HCT116 (cell line): ENCODE measurements around the gene PALB2. TPM values are rescaled to one million over a fixed set of nuclear protein-coding genes. Genes with fewer than 3 reads are reported as not detected.

ENCODE experiments used
- ATAC-seq: fragments of 200-7000 bp; cut with Tn5 transposase; 2 replicates; pipeline ENCODE4 v1.9.1; 2020; ENCODE audit warnings: mild to moderate bottlenecking, moderate library complexity
- BruUV-seq: library from RNA; stranded (reverse); fragments of 400-500 nt; replicated peaks from 2 replicates; lab custom pipeline; 2021; lab: Mats Ljungman, UMichigan
- CTCF ChIA-PET: fragments of 300-600 bp; sonication (Branson Sonifier 250); formaldehyde crosslinking; loops from one replicate; lab custom pipeline; 2021; ENCODE audit warnings: antibody characterized with exemption; lab: Charles Lee
- POLR2A ChIA-PET: fragments of 300-600, 350-600 bp; sonication (Branson Sonifier 250); formaldehyde crosslinking; loops from one replicate; lab custom pipeline; 2021; ENCODE audit warnings: antibody characterized with exemption; lab: Charles Lee
- RAD21 ChIA-PET, 2 experiments: fragments of 300-600 bp; sonication (Branson Sonifier 250); formaldehyde crosslinking; loops; one replicate each; lab custom pipeline; 2023; ENCODE audit warnings: low total read pairs in 2 of 2; ENCODE audit not compliant: uncharacterized antibody in 2 of 2, unreplicated experiment in 2 of 2, low non-redundant PET in 1 of 2; lab: Charles Lee
- DNase-seq: peaks from one replicate; pipeline ENCODE4 v3.0.0-alpha.2; 2010; ENCODE audit warnings: low read depth, low spot score
- H2AFZ ChIP-seq: fragments of 200-600 bp; shearing (Covaris generic), sonication (generic); 2 replicates; pipeline ENCODE4 v1.6.1; 2017; ENCODE audit warnings: low read depth, mixed run types, mixed read lengths, antibody characterized with exemption, low read length; ENCODE audit not compliant: poor library complexity, severe bottlenecking
- H3K27ac ChIP-seq: 2 replicates; pipeline ENCODE4 v1.5.1; 2012; ENCODE audit warnings: low read depth, low read length
- H3K27me3 ChIP-seq: fragments of 200-600 bp; sonication (generic); 2 replicates; pipeline ENCODE4 v1.6.1; 2016; ENCODE audit warnings: mixed run types, low read length, mixed read lengths; ENCODE audit not compliant: insufficient read depth
- H3K36me3 ChIP-seq, 2 experiments: fragments of 200-500 bp in 1 of 2; fragments of 200-600 bp in 1 of 2; sonication (Bioruptor generic) in 1 of 2; sonication (generic) in 1 of 2; 2 replicates each; pipeline versions ENCODE4 v1.5.1 to v1.6.1; 2014 to 2016; ENCODE audit warnings: low read length in 2 of 2, inconsistent platforms in 1 of 2, mixed read lengths in 1 of 2, mixed run types in 1 of 2; ENCODE audit not compliant: insufficient read depth in 2 of 2, control insufficient read depth in 1 of 2
- H3K4me1 ChIP-seq, 2 experiments: fragments of 200-600 bp in 1 of 2; sonication (generic) in 1 of 2; 2 replicates each; pipeline versions ENCODE4 v1.5.1 to v1.6.1; 2012 to 2017; ENCODE audit warnings: low read length in 2 of 2, inconsistent platforms in 1 of 2, mild to moderate bottlenecking in 1 of 2, mixed read lengths in 1 of 2, mixed run types in 1 of 2, moderate library complexity in 1 of 2; ENCODE audit not compliant: insufficient read depth in 2 of 2, control insufficient read depth in 1 of 2
- H3K4me2 ChIP-seq: fragments of 200-600 bp; sonication (generic); 2 replicates; pipeline ENCODE4 v1.6.1; 2017; ENCODE audit warnings: mixed run types, low read length, mixed read lengths
- H3K4me3 ChIP-seq, 2 experiments: fragments of 200-600 bp in 1 of 2; sonication (generic) in 1 of 2; replicated peaks in 1 of 2; 2 replicates each; pipeline ENCODE4 v1.5.1; 2011 to 2016; ENCODE audit warnings: low read length in 2 of 2, control low read depth in 1 of 2, low read depth in 1 of 2, mild to moderate bottlenecking in 1 of 2, mixed read lengths in 1 of 2, mixed run types in 1 of 2
- H3K79me2 ChIP-seq: fragments of 200-600 bp; sonication (generic); 2 replicates; pipeline ENCODE4 v1.6.1; 2017; ENCODE audit warnings: mild to moderate bottlenecking, mixed run types, low read length, moderate library complexity, mixed read lengths; ENCODE audit not compliant: insufficient read depth
- H3K9ac ChIP-seq: fragments of 200-600 bp; sonication (generic); 2 replicates; pipeline ENCODE4 v1.6.1; 2016; ENCODE audit warnings: low read length, mixed read lengths
- H3K9me2 ChIP-seq: fragments of 200-600 bp; sonication (generic), shearing (Covaris generic); 2 replicates; pipeline ENCODE4 v1.6.1; 2017; ENCODE audit warnings: mixed run types, mild to moderate bottlenecking, moderate library complexity; ENCODE audit not compliant: insufficient read depth
- H3K9me3 ChIP-seq, 2 experiments: fragments of 200-500 bp in 1 of 2; fragments of 200-600 bp in 1 of 2; sonication (Bioruptor generic) in 1 of 2; sonication (generic) in 1 of 2; 2 replicates each; pipeline ENCODE4 v1.6.1; 2014 to 2017; ENCODE audit warnings: low read length in 2 of 2, mixed read lengths in 2 of 2, inconsistent platforms in 1 of 2, low read depth in 1 of 2, mild to moderate bottlenecking in 1 of 2, mixed run types in 1 of 2, moderate library complexity in 1 of 2; ENCODE audit not compliant: control insufficient read depth in 1 of 2, insufficient read depth in 1 of 2
- H4K20me1 ChIP-seq: fragments of 200-600 bp; sonication (generic), shearing (Covaris generic); 2 replicates; pipeline ENCODE4 v1.6.1; 2017; ENCODE audit warnings: mixed run types, mild to moderate bottlenecking, moderate library complexity; ENCODE audit not compliant: insufficient read depth
- CEBPB ChIP-seq: IDR thresholded peaks from 2 replicates; pipeline ENCODE4 v1.6.1; 2012; ENCODE audit warnings: low read depth
- CTCF ChIP-seq, 3 experiments: fragments of 200-600 bp in 1 of 3; sonication (generic) in 1 of 3; IDR thresholded peaks in 2 of 3; conservative IDR thresholded peaks in 1 of 3; 2 replicates each; pipeline ENCODE4 v1.5.1; 2012 to 2017; ENCODE audit warnings: low read depth in 2 of 3, low read length in 2 of 3, antibody characterized with exemption in 1 of 3, borderline replicate concordance in 1 of 3, control low read depth in 1 of 3, mild to moderate bottlenecking in 1 of 3, mixed read lengths in 1 of 3, mixed run types in 1 of 3, moderate library complexity in 1 of 3; ENCODE audit not compliant: insufficient read depth in 1 of 3
- ELF1 ChIP-seq: IDR thresholded peaks from 2 replicates; pipeline ENCODE4 v1.6.1; 2012; ENCODE audit warnings: low read depth, borderline replicate concordance
- EZH2phosphoT487 ChIP-seq: fragments of 200-600 bp; IDR thresholded peaks from 2 replicates; pipeline ENCODE4 v1.6.1; 2018; ENCODE audit warnings: antibody characterized with exemption, borderline replicate concordance
- MAX ChIP-seq: IDR thresholded peaks from 2 replicates; pipeline ENCODE4 v1.6.1; 2012
- POLR2A ChIP-seq: IDR thresholded peaks from 2 replicates; pipeline ENCODE4 v1.7.0; 2011; ENCODE audit warnings: borderline replicate concordance; ENCODE audit not compliant: insufficient read depth, insufficient read length; ENCODE audit errors: extremely low read depth
- SIN3A ChIP-seq: IDR thresholded peaks from 2 replicates; pipeline ENCODE4 v1.6.1; 2012; ENCODE audit warnings: low read depth
- SP1 ChIP-seq: IDR thresholded peaks from 2 replicates; pipeline ENCODE4 v1.6.1; 2012; ENCODE audit warnings: low read depth
- SRF ChIP-seq: IDR thresholded peaks from 2 replicates; pipeline ENCODE4 v1.6.1; 2012; ENCODE audit warnings: low read depth
- TCF7L2 ChIP-seq: IDR thresholded peaks from 2 replicates; pipeline ENCODE4 v1.7.0; 2011; ENCODE audit warnings: borderline replicate concordance, inconsistent platforms; ENCODE audit not compliant: insufficient read depth, insufficient read length; ENCODE audit errors: extremely low read depth
- YY1 ChIP-seq: IDR thresholded peaks from 2 replicates; pipeline ENCODE4 v1.6.1; 2011; ENCODE audit warnings: low read length, low read depth, moderate library complexity, mild to moderate bottlenecking; ENCODE audit not compliant: insufficient replicate concordance; ENCODE audit errors: extremely low read depth
- ZNF274 ChIP-seq: fragments of 200-500 bp; sonication (Bioruptor generic); IDR thresholded peaks from 2 replicates; pipeline ENCODE4 v1.6.1; 2014; ENCODE audit warnings: mild to moderate bottlenecking, low read depth, low read length, inconsistent platforms
- intact Hi-C: fragments of 100-400 bp; cut with micrococcal nuclease; formaldehyde crosslinking; loops from 2 replicates; pipeline ENCODE4 v1.10.0; 2022
- total RNA-seq: library from RNA; stranded (reverse); gene quantifications from one replicate; pipeline ENCODE4 v1.2.1, GENCODE V29; 2021; ENCODE audit not compliant: unreplicated experiment

Gene PALB2
- total RNA-seq, 1 experiment from 2014 or later: 15.6 TPM

DNA sequence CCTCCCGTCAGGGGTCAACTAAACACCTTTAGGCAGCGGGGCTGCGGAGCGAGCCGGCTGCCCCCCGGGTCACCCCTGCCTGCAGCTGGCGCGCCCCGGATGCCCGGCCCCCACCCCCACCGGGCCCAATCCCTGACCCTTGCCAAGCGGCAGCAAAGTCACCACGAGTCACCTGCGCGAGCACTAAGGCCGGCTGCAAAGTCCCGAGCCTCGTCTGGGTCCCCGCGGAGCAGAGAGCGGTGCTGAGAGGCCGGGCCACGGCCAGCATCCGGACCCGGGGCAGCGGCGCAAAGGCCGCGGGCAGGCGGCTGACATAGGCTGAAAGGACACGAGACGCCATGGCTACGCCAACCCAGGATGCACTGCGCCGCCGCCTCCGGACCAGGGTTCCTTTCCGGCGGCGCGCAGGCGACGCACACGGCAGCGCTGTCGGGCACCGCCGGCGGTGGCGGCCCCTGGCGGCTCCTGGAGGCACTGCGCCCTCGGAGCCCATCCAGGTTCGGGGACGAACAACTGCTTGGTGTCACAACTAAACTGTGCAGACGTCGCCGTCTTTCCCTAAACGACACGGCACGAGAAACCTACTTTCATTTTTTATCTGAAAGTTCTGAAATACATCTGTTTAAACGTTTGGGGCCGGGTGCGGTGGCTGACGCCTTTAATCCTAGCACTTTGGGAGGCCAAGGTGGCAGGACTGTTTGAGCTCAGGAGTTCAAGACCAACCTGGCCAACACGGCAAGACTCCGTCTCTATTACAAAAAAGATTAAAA, 45.0 kb downstream of the PALB2 start, which contains the start of gene NDUFAB1 (continued):
- TF ChIP-seq CTCF (IDR thresholded peaks at IDR 0.05 in 2 of 3, conservative IDR thresholded peaks at IDR 0.05 in 1 of 3; ENCODE audit: borderline replicate concordance in 1 of 3, insufficient read depth in 1 of 3, low read depth in 2 of 3, low read length in 2 of 3) (peak; percentile 68 to 99 (median 82)), EZH2phosphoT487 (no peak), SP1 (peak; percentile 37)

DNA sequence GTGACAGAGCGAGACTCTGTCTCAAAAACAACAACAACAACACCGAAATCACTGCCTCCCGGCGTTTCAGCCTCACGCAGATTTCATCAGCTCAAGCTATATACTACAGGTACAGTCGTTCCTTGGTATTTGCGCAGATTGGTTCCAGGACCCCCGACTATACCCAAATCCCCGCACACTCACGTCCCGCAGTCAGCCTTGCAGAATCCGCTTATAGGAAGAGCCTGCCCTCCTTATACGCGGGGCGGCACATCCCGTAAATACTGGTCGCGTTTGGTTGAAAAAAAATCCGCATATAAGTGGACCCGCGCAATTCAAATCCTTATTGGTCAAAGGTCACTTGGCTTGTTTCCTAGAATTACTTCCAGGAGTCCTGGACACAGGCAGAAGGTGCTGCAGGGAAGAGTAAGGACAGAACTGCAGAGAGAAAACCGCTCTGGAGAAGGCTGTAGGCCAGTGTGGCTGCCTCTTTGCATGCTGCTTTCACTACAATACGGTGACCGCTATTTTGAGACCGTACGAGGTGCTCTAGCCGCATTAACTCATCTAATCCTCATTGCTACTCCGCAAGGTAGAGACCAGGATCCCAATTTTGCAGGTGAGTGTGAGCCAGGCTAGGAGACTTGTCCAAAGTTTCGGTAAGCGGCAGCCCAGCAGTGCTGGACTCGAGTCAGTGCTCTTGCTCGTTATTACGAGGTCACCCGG, 45.7 kb downstream of the PALB2 start:
- BruUV-seq: TSS peak; percentile 66
- H3K4me3 ChIP-seq: peak overlapping the region; percentile 85 to 100
- peak overlapping the region; percentile 98 for H3K9ac ChIP-seq
- ChIA-PET CTCF (no interaction called here), RAD21 (no interaction called here), POLR2A (no interaction called here)
- H3K36me3 ChIP-seq: peaks cover 13 to 28% of the 10 kb centered on the region in 2 experiments
- peaks cover 56% of the 10 kb centered on the region for H3K79me2 ChIP-seq
- intact Hi-C loops: no loop called here
- no peaks in the 10 kb centered on the region for H3K27me3 ChIP-seq
- peak overlapping the region; percentile 89 for H3K4me2 ChIP-seq
- H3K9me3 ChIP-seq: no peaks in the 10 kb centered on the region
- H3K4me1 ChIP-seq: peaks cover 16 to 25% of the 10 kb centered on the region in 2 experiments; a peak in 3 of 4 replicates
- DNase-seq (no peak), ATAC-seq (0 out of 2 replicates have a peak, but pooled peaks have one; percentile 1)
- no peak overlapping the region for H2AFZ ChIP-seq
- no peak for TF ChIP-seq YY1
- no peak for TF ChIP-seq SRF
- no peak for TF ChIP-seq POLR2A
- no peak for TF ChIP-seq ZNF274
- no peak for TF ChIP-seq CEBPB
- TF ChIP-seq MAX: no peak
- TF ChIP-seq TCF7L2: no peak
- TF ChIP-seq SIN3A: no peak
- no peak for TF ChIP-seq ELF1
- no peak for TF ChIP-seq EZH2phosphoT487
- no peaks in the 10 kb centered on the region for H3K9me2 ChIP-seq
- H3K27ac ChIP-seq: peak overlapping the region; percentile 77
- no peaks in the 10 kb centered on the region for H4K20me1 ChIP-seq
